ENCODE data around the gene C16orf96.
A peak's percentile ranks its signal among the peaks of the same experiment; 100 is the strongest.

C16orf96 gene

GRCh38 chr16:4614571-4615383, 58.6 kb downstream of the C16orf96 start, which contains the start of gene UBALD1 (continued):
- TF ChIP-seq ZNF518A (tag by site-specific recombination; conservative IDR thresholded peaks at IDR 0.05; ENCODE audit: low read depth) (no peak), SP7 (tag by site-specific recombination; IDR thresholded peaks at IDR 0.05) (peak; percentile 80), KLF1 (tag by site-specific recombination; IDR thresholded peaks at IDR 0.05) (peak; percentile 84), ZNF26 (tag by site-specific recombination; IDR thresholded peaks at IDR 0.05) (no peak), ZNF221 (tag by site-specific recombination; IDR thresholded peaks at IDR 0.05; ENCODE audit: borderline replicate concordance) (no peak), ZNF449 (tag by site-specific recombination; IDR thresholded peaks at IDR 0.05) (peak; percentile 48; the same call in 1 of the 2 replicates), ZNF19 (tag by site-specific recombination; IDR thresholded peaks at IDR 0.05; ENCODE audit: low read depth) (no peak), ZNF280C (tag by site-specific recombination; IDR thresholded peaks at IDR 0.05) (no peak), MZF1 (tag by site-specific recombination; IDR thresholded peaks at IDR 0.05; ENCODE audit: borderline replicate concordance) (no peak), ZSCAN18 (tag by site-specific recombination; IDR thresholded peaks at IDR 0.05) (no peak), ZFHX2 (tag by site-specific recombination; conservative IDR thresholded peaks at IDR 0.05) (peak; percentile 71), ZNF18 (tag by site-specific recombination; IDR thresholded peaks at IDR 0.05) (no peak), OSR2 (tag by site-specific recombination; IDR thresholded peaks at IDR 0.05) (peak; percentile 32; the same call in 1 of the 2 replicates), ZNF654 (tag by site-specific recombination; IDR thresholded peaks at IDR 0.05; ENCODE audit: low read depth) (no peak), ZBTB48 (tag by site-specific recombination; IDR thresholded peaks at IDR 0.05) (peak; percentile 52), ZNF266 (tag by site-specific recombination; IDR thresholded peaks at IDR 0.05; ENCODE audit: low read depth) (no peak), ZNF391 (tag by site-specific recombination; IDR thresholded peaks at IDR 0.05; ENCODE audit: borderline replicate concordance, low read depth) (no peak), SCRT2 (tag by site-specific recombination; IDR thresholded peaks at IDR 0.05) (0 out of 2 replicates have a peak, but pooled peaks have one; percentile 9), ZNF112 (tag by site-specific recombination; IDR thresholded peaks at IDR 0.05) (no peak), PRDM1 (tag by site-specific recombination; IDR thresholded peaks at IDR 0.05) (no peak), SP3 (tag by site-specific recombination; IDR thresholded peaks at IDR 0.05) (peak; percentile 81), ZNF114 (tag by site-specific recombination; IDR thresholded peaks at IDR 0.05) (no peak), HOXD13 (CRISPR knock-in tag; IDR thresholded peaks at IDR 0.05; ENCODE audit: borderline replicate concordance) (no peak), ZNF768 (tag by site-specific recombination; IDR thresholded peaks at IDR 0.05) (no peak), ZNF341 (tag by site-specific recombination; IDR thresholded peaks at IDR 0.05; ENCODE audit: low read depth) (no peak), ZBTB8A (tag by site-specific recombination; IDR thresholded peaks at IDR 0.05) (peak; percentile 100)

Measured in HEK293 (cell line).